Neural crest cell (in vitro differentiated cells): ENCODE measurements around the gene LCORL. TPM values are rescaled to one million over a fixed set of nuclear protein-coding genes. Genes with fewer than 3 reads are reported as not detected.
A peak's percentile ranks its signal among the peaks of the same experiment; 100 is the strongest.

ENCODE experiments used
- DNase-seq: peaks from one replicate; pipeline ENCODE4 v3.0.0; 2021; ENCODE audit warnings: low read depth, mixed read lengths, low spot score
- H3K27ac Mint-ChIP-seq: one replicate; pipeline ENCODE4 v1.8.0; 2021; ENCODE audit warnings: mild to moderate bottlenecking, mixed read lengths; ENCODE audit not compliant: unreplicated experiment
- H3K27me3 Mint-ChIP-seq: 2 replicates; pipeline ENCODE4 v1.8.0; 2021; ENCODE audit warnings: low read depth, mild to moderate bottlenecking, mixed read lengths
- H3K36me3 Mint-ChIP-seq: 2 replicates; pipeline ENCODE4 v1.8.0; 2021; ENCODE audit warnings: low read depth, mild to moderate bottlenecking, mixed read lengths
- H3K4me1 Mint-ChIP-seq: 2 replicates; pipeline ENCODE4 v1.8.0; 2021; ENCODE audit warnings: mixed read lengths
- H3K4me3 Mint-ChIP-seq: one replicate; pipeline ENCODE4 v1.8.0; 2021; ENCODE audit warnings: mild to moderate bottlenecking, mixed read lengths
- H3K9me3 Mint-ChIP-seq: 2 replicates; pipeline ENCODE4 v1.8.0; 2021; ENCODE audit warnings: mixed read lengths
- CTCF ChIP-seq: fragments of 200-600 bp; sonication (generic); conservative IDR thresholded peaks from 2 replicates; pipeline ENCODE4 v1.5.0; 2021; ENCODE audit warnings: antibody characterized with exemption, mild to moderate bottlenecking
- total RNA-seq: library from RNA; stranded (reverse); gene quantifications from 2 replicates; pipeline ENCODE4 v1.2.1, GENCODE V29; 2021

LCORL gene
- total RNA-seq, 1 donor from 2014 or later = 26.1 TPM

GRCh38 chr4:17911608-17912007, 109.9 kb downstream of the LCORL start:
- Mint-ChIP-seq H3K4me3 (no peak overlapping the region), H3K27me3 (no peaks in the 10 kb centered on the region), H3K4me1 (no peaks in the 10 kb centered on the region), H3K27ac (no peak overlapping the region), H3K36me3 (peaks cover 44% of the 10 kb centered on the region), H3K9me3 (no peaks in the 10 kb centered on the region)
- no peak for DNase-seq
- no peak for TF ChIP-seq CTCF

DNA sequence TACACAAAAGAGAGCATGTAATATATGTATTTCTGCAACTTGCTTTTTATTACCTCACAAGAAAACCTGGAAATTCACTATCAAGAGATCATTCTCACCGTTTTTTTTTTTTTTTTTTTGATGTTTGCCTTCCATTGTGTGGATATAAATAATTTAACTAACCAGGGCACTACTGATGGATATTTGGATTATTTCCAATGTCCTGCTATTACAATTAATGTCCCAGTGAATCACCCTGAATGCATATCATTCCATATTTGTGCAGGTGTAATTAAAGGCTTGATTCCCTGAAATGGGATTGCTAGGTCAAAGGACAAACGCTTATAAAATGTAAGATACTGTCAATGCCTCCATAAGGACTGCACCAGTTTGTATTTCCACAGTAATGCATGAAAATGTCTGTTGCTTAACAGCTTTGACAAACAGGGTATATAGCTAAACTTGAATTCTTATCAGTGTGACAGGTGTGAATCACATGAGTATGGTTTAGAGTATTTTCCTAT, 123.0 kb downstream of the LCORL start:
- Mint-ChIP-seq H3K4me3 (no peak overlapping the region), H3K36me3 (peaks cover 21% of the 10 kb centered on the region), H3K27ac (peak overlapping the region; percentile 5), H3K27me3 (no peaks in the 10 kb centered on the region), H3K9me3 (peaks cover 3% of the 10 kb centered on the region), H3K4me1 (peaks cover 4% of the 10 kb centered on the region)
- no peak for TF ChIP-seq CTCF
- DNase-seq = no peak

DNA sequence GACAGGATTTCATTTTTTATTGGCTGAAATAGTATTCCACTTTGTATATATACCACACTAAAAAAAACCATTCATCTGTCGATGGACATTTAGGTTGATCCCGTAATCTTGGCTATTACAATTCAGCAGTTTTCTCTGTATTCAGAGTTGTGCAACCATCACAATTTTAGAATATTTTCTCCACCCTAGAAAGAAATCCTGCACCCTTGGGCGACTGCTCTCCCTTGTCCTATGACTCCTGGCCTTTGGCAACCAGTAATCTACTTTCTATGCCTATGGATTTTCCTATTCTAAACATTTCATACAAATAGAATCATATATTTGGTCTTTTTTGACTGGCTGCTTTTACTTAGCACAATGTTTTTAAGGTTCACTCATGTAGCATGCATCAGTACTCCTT, 126.1 kb downstream of the LCORL start:
- no peak overlapping the region for H3K4me3 Mint-ChIP-seq
- no peak overlapping the region for H3K27ac Mint-ChIP-seq
- H3K9me3 Mint-ChIP-seq = peaks cover 3% of the 10 kb centered on the region
- no peaks in the 10 kb centered on the region for H3K27me3 Mint-ChIP-seq
- TF ChIP-seq CTCF = no peak
- no peak for DNase-seq
- peaks cover 20% of the 10 kb centered on the region for H3K36me3 Mint-ChIP-seq
- H3K4me1 Mint-ChIP-seq = peaks cover 4% of the 10 kb centered on the region

DNA sequence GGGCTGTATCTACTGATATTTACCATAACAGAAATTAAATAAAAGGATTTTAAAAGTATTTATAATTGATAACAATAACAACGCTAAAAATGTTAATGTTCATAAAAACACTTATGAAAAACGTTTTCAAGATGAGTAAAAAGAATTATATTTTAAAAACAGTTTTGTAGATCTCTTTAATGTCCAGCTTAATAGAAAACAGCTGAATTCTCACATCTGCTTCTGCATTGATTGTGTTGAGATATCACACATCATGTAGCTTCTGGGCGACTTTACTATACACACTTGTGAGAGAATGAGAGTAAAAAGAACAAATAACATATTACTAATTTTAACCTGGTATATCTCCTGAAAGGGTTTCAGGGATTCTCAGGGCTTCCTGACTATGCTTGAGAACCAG, 127.1 kb downstream of the LCORL start:
- DNase-seq = no peak
- Mint-ChIP-seq H3K4me1 (peaks cover 10% of the 10 kb centered on the region), H3K36me3 (peaks cover 18% of the 10 kb centered on the region), H3K27ac (no peak overlapping the region), H3K9me3 (peaks cover 3% of the 10 kb centered on the region), H3K27me3 (no peaks in the 10 kb centered on the region), H3K4me3 (no peak overlapping the region)
- no peak for TF ChIP-seq CTCF

DNA sequence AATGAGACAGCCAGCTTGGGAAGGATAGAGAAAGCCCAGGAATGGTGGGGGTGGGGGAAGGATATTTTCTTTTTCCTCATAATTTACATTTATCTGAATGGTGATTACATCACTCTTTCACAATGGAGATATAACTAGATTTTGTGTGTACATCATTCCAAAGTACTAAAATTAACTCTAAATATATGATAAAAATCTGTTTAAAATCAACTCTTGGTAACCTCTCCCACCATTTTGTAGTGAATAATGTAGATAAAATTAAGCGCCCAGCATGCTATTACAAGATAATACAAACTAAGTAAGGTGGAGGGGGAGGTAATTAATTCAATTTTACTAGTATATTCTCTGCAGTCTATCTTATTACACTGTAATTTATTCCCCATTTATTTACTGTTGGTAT, 131.9 kb downstream of the LCORL start:
- Mint-ChIP-seq H3K9me3 (peaks cover 2% of the 10 kb centered on the region), H3K36me3 (no peaks in the 10 kb centered on the region), H3K27ac (no peak overlapping the region), H3K27me3 (no peaks in the 10 kb centered on the region), H3K4me3 (no peak overlapping the region), H3K4me1 (peaks cover 11% of the 10 kb centered on the region)
- TF ChIP-seq CTCF = no peak
- no peak for DNase-seq

DNA sequence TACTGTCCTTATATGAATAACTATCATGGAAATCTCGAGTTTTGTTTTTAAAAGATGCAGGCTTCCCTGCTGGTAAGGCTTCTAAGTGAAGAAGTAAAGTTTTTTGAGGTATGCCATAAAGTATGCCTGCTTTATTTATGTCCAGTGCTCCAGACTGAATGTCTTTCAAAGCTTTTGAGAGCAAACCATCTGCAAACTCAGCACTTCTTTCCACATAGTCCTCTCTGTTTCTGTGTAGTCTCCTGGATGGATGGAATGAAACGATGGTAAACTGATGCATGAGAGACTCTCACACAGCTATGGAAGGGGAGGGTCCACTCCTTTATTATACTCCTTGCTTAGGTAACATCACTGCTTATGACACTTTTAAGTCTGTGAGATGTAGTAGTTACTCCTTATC, 137.0 kb downstream of the LCORL start:
- no peak for TF ChIP-seq CTCF
- Mint-ChIP-seq H3K27me3 (no peaks in the 10 kb centered on the region), H3K4me3 (no peak overlapping the region), H3K36me3 (peaks cover 6% of the 10 kb centered on the region), H3K4me1 (peaks cover 6% of the 10 kb centered on the region), H3K27ac (no peak overlapping the region), H3K9me3 (peaks cover 2% of the 10 kb centered on the region)
- DNase-seq = no peak
